AG09309 (cell line): ENCODE measurements around the gene FOXP1.

Experiments
- DNase-seq: peaks from one replicate; pipeline ENCODE4 v3.0.0-alpha.2; 2010; ENCODE audit warnings: low read depth
- H3K4me3 ChIP-seq: 2 replicates; pipeline ENCODE4 v1.5.1; 2011; ENCODE audit warnings: mild to moderate bottlenecking, low read depth, low read length, moderate library complexity; ENCODE audit not compliant: control insufficient read depth
- CTCF ChIP-seq: IDR thresholded peaks from 2 replicates; pipeline ENCODE4 v1.5.1; 2011; ENCODE audit warnings: mild to moderate bottlenecking, low read depth, low read length, inconsistent platforms; ENCODE audit not compliant: insufficient read depth, control insufficient read depth; ENCODE audit errors: missing control alignments

FOXP1 gene

DNA sequence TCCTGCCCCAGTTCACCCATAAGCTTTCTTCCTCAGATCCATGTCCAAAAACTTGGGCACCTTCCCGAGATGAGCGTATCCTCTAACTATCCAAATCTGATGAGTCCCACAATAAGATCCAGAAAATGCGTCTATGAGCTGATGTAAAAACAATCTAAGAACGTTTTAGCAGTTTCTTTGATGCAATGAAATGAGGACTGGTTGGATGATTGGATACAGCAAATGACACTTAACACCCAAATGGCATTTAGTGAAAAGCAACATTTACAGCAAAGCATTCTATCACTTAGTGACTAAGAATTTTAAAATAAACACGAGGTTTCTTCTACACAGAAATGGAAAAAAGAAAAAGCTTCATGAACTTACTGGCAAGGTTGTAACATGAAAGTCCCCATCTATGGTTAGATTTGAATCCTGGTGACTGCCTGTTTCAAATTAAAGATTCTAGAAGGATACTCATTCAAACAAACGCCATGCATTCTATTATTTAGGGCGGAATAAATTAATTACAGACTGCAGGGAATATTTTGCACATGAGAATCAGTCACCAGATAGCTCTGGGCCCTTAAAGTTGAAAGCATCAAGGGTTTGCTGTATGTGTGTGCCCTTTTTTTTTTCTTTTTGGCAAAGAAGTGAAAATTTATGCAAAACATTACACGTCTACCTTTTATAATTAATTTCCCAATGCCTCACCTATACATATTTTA is 598.6 kb downstream of the FOXP1 start:
- TF ChIP-seq CTCF: no peak
- DNase-seq: no peak
- no peak overlapping the region for H3K4me3 ChIP-seq

DNA sequence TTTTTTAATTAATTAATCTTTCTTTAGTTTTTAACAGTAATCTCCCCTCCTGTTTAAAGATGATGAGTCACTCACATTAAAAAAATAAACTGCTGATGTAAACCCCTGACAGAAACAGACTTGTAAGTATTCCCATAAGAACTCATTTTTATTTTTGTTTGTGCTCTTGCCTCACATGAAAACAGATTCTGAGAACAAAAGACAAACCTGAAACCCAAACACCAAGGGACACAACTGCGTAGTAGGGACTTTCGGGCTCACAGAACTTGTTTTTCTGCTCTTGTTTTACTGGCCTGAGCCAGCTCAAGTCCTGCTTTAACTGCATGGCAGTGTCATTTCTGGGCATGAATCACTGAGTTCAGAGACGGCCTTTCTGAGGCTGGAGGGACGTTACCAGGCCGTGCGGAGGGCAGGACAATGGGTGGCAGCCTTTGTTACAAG is 600.8 kb downstream of the FOXP1 start:
- no peak for TF ChIP-seq CTCF
- no peak for DNase-seq
- H3K4me3 ChIP-seq: no peak overlapping the region; the same call in 1 of the 2 replicates

GRCh38 chr3:70982284-70982683 is 601.2 kb downstream of the FOXP1 start:
- no peak overlapping the region for H3K4me3 ChIP-seq
- no peak for DNase-seq
- TF ChIP-seq CTCF: no peak

GRCh38 chr3:70981231-70981880 is 602.2 kb downstream of the FOXP1 start:
- DNase-seq: no peak
- TF ChIP-seq CTCF: no peak
- H3K4me3 ChIP-seq: no peak overlapping the region

DNA sequence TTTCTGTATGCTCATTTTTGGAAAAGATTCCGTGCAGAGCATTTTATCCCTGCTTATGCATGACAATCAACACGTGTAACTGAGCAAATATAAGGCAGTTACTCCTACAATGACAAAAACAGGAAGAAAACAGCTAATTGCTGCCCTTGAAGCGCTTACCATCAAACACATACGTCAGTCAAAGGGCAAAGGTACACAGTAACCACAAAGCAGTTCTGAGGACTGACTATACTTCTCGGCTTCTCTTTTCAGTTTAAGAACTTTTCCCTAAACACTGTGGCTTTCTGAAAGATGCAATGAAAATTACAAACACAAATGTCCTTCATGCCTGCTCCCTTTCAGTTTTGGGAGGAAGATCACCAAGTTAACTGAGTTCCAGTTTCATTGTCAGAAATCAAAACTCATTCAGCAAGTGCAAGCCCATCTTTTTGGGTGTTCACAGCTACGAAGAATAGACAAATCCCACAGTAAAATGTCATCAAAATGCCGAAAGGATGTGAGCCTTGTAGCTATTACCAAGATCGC is 602.8 kb downstream of the FOXP1 start:
- no peak for TF ChIP-seq CTCF
- DNase-seq: no peak
- H3K4me3 ChIP-seq: no peak overlapping the region

DNA sequence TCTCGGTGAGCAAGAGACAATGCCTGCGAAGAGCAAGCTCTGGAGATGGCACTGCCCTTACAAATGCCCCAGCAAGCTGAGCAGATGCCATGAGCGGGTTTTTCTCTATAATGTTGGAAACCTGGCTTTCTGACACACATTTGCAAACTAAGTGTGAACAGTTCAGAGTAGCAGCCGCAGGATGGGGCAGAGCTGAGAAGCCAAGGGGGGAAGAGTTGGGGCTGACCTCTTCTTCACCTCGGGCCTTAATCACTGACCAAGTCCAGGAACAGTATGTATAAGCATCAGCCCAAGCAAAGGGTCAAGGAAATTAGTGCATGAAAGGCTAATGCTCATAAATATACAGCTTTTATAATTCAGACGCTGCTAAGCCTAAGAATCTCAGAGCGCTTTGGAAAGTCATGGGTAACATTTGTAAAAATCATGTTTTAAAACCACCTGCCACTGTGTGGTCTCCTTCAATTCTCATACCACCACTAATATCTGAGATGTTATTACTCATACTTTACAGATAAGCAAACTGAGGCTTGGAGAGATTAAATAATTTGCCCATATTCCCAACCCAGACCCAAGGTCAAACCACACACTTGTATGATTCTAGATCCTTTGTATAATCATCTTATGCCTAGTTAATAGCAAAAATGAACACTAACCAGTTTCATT is 603.4 kb downstream of the FOXP1 start:
- DNase-seq: no peak
- no peak for TF ChIP-seq CTCF
- H3K4me3 ChIP-seq: no peak overlapping the region
